ENCODE measurements around the gene SULT1E1. TPM values are rescaled to one million over a fixed set of nuclear protein-coding genes. Genes with fewer than 3 reads are reported as not detected.

SULT1E1 gene
- polyA plus RNA-seq, 2 of the 4 experiments (the other 2 are of a cell fraction): 0.08 TPM; not detected in 1

DNA sequence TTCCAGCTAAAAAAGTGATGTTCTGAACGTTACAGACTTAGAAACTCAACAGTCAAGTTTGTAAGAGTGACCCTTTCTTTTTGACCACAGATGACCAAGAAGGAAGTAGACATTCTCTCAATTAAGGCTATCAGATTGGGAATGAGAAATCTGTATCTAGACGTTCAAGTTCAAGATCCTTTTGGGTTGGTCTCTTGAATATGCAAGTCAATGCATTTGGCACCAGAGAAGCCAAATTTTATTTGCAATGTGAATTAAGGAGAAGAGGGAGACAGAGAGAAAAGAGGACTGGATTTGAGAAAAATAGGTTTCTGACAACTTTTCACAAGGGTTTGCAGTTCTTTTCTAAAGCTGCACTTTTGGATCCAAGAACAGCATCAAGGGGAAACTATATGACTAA lies 17.5 kb upstream of the SULT1E1 start (continued):
- TF ChIP-seq NR3C1 (IDR thresholded peaks at IDR 0.05) (no peak), GATA3 (IDR thresholded peaks at IDR 0.05; ENCODE audit: borderline replicate concordance) (no peak)

DNA sequence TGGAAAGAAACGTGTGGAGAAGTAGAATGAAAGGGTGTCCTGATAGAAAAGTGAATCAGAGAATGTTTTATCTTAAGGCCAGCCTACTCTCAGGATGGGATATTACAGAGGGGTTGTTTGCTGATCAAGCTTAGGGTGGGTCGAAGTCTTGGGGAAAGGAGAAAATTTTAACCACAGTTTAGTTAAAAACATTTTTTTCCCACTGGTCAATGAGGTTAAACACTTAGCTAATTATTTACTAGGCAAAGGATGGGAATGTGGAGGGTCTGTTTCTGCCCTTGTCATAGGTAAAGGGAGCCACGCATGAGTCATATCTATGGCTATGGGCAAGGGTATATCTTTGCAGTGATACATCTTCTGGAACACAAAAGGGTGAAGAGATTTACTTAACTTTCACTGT lies 16.1 kb upstream of the SULT1E1 start:
- no peak for ATAC-seq
- Histone ChIP-seq H3K4me1 (no peaks in the 10 kb centered on the region), H3K27ac (no peak overlapping the region), H3K9me3 (no peaks in the 10 kb centered on the region), H3K4me2 (no peak overlapping the region), H3K4me3 (no peak overlapping the region)
- 11% methylated on average over 3 of the region's 3 CpGs for WGBS (ENCODE audit: missing lambda C conversion rate)
- ChIA-PET POLR2A (no interaction called here), CTCF (no interaction called here)
- FAIRE-seq: no peak
- DNase-seq (ENCODE audit: low read depth in 1 of 2, low spot score in 1 of 2): peak in 1 of 2 experiments; percentile 0
- TF ChIP-seq CHD2 (IDR thresholded peaks at IDR 0.05; ENCODE audit: low read length, partially characterized antibody) (no peak), MAZ (IDR thresholded peaks at IDR 0.05; ENCODE audit: borderline replicate concordance, low read depth, low read length) (no peak), POLR2A (IDR thresholded peaks at IDR 0.05; ENCODE audit: low read length) (no peak), RAD21 (conservative IDR thresholded peaks at IDR 0.05 in 1 of 2, IDR thresholded peaks at IDR 0.05 in 1 of 2) (no peak), HEYL (CRISPR knock-in tag; IDR thresholded peaks at IDR 0.05) (no peak), NPAS2 (CRISPR knock-in tag; IDR thresholded peaks at IDR 0.05; ENCODE audit: borderline replicate concordance) (no peak)

DNA sequence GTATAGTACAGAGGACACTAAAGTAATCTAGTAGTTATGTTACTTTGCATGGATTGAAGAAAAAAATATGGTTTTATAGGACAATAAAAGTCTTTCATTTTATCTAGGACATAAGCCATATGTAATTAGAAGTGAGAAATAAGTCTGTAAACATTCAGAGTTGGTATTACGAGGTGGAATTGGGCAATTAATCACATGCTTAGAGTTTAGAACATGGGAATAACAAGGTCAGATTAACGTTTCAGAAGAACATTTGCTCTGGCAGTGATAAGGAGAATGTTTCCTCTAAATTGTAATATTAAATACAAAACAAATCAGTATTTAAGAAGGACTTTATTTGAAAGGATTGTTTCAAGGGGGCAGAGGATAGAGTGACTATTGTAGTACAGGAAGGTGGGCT lies 15.6 kb upstream of the SULT1E1 start:
- ChIA-PET POLR2A (no interaction called here), CTCF (no interaction called here)
- DNase-seq (ENCODE audit: low read depth in 1 of 2, low spot score in 1 of 2) (no peak), FAIRE-seq (no peak), ATAC-seq (no peak)
- no peaks in the 10 kb centered on the region for H3K4me1 ChIP-seq
- no peak overlapping the region for H3K27ac ChIP-seq
- H3K4me3 ChIP-seq: no peak overlapping the region
- WGBS (ENCODE audit: missing lambda C conversion rate): 19% methylated on average over 2 of the region's 2 CpGs
- H3K4me2 ChIP-seq: no peak overlapping the region
- TF ChIP-seq, protein P1, sequence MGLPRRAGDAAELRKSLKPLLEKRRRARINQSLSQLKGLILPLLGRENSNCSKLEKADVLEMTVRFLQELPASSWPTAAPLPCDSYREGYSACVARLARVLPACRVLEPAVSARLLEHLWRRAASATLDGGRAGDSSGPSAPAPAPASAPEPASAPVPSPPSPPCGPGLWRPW (IDR thresholded peaks at IDR 0.05): no peak
- TF ChIP-seq, protein P2, sequence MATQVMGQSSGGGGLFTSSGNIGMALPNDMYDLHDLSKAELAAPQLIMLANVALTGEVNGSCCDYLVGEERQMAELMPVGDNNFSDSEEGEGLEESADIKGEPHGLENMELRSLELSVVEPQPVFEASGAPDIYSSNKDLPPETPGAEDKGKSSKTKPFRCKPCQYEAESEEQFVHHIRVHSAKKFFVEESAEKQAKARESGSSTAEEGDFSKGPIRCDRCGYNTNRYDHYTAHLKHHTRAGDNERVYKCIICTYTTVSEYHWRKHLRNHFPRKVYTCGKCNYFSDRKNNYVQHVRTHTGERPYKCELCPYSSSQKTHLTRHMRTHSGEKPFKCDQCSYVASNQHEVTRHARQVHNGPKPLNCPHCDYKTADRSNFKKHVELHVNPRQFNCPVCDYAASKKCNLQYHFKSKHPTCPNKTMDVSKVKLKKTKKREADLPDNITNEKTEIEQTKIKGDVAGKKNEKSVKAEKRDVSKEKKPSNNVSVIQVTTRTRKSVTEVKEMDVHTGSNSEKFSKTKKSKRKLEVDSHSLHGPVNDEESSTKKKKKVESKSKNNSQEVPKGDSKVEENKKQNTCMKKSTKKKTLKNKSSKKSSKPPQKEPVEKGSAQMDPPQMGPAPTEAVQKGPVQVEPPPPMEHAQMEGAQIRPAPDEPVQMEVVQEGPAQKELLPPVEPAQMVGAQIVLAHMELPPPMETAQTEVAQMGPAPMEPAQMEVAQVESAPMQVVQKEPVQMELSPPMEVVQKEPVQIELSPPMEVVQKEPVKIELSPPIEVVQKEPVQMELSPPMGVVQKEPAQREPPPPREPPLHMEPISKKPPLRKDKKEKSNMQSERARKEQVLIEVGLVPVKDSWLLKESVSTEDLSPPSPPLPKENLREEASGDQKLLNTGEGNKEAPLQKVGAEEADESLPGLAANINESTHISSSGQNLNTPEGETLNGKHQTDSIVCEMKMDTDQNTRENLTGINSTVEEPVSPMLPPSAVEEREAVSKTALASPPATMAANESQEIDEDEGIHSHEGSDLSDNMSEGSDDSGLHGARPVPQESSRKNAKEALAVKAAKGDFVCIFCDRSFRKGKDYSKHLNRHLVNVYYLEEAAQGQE (IDR thresholded peaks at IDR 0.05): no peak
- TF ChIP-seq, protein P3, sequence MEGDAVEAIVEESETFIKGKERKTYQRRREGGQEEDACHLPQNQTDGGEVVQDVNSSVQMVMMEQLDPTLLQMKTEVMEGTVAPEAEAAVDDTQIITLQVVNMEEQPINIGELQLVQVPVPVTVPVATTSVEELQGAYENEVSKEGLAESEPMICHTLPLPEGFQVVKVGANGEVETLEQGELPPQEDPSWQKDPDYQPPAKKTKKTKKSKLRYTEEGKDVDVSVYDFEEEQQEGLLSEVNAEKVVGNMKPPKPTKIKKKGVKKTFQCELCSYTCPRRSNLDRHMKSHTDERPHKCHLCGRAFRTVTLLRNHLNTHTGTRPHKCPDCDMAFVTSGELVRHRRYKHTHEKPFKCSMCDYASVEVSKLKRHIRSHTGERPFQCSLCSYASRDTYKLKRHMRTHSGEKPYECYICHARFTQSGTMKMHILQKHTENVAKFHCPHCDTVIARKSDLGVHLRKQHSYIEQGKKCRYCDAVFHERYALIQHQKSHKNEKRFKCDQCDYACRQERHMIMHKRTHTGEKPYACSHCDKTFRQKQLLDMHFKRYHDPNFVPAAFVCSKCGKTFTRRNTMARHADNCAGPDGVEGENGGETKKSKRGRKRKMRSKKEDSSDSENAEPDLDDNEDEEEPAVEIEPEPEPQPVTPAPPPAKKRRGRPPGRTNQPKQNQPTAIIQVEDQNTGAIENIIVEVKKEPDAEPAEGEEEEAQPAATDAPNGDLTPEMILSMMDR (IDR thresholded peaks at IDR 0.05): no peak
- TF ChIP-seq SREBF2 (IDR thresholded peaks at IDR 0.05): no peak
- TF ChIP-seq NPAS2 (CRISPR knock-in tag; IDR thresholded peaks at IDR 0.05; ENCODE audit: borderline replicate concordance): no peak
- TF ChIP-seq, protein P4, sequence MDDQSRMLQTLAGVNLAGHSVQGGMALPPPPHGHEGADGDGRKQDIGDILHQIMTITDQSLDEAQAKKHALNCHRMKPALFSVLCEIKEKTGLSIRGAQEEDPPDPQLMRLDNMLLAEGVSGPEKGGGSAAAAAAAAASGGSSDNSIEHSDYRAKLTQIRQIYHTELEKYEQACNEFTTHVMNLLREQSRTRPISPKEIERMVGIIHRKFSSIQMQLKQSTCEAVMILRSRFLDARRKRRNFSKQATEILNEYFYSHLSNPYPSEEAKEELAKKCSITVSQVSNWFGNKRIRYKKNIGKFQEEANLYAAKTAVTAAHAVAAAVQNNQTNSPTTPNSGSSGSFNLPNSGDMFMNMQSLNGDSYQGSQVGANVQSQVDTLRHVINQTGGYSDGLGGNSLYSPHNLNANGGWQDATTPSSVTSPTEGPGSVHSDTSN (IDR thresholded peaks at IDR 0.05): no peak
- no peak for TF ChIP-seq JUNB (IDR thresholded peaks at IDR 0.05)
- TF ChIP-seq, protein P5, sequence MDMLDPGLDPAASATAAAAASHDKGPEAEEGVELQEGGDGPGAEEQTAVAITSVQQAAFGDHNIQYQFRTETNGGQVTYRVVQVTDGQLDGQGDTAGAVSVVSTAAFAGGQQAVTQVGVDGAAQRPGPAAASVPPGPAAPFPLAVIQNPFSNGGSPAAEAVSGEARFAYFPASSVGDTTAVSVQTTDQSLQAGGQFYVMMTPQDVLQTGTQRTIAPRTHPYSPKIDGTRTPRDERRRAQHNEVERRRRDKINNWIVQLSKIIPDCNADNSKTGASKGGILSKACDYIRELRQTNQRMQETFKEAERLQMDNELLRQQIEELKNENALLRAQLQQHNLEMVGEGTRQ (IDR thresholded peaks at IDR 0.05): no peak
- H3K9me3 ChIP-seq: no peaks in the 10 kb centered on the region
